GM19025 (cell line): ENCODE measurements around the gene ANKFN1.
"Not testable (repeated sequence)": the region's sequence is repeated elsewhere in the genome, so short reads cannot be mapped to it uniquely, and the experiment has no call there.

ENCODE experiments used
- ATAC-seq: cut with Tn5 transposase; IDR thresholded peaks from one replicate; pipeline ENCODE4 v1.9.1; 2021; ENCODE audit warnings: mild to moderate bottlenecking, low read depth, moderate library complexity; ENCODE audit not compliant: unreplicated experiment

Gene ANKFN1

GRCh38 chr17:56284482-56284881 is 131.2 kb downstream of the ANKFN1 start:
- no peak for ATAC-seq

- not testable (repeated sequence) for ATAC-seq
Observed at GRCh38 chr17:56288786-56289185, 135.5 kb downstream of the ANKFN1 start.

GRCh38 chr17:56289321-56289720 is 136.0 kb downstream of the ANKFN1 start:
- ATAC-seq: no peak

GRCh38 chr17:56290101-56290801 is 137.0 kb downstream of the ANKFN1 start:
- ATAC-seq: no peak

GRCh38 chr17:56290802-56291118 is 137.5 kb downstream of the ANKFN1 start:
- ATAC-seq: no peak

GRCh38 chr17:56291226-56291805 is 138.0 kb downstream of the ANKFN1 start:
- ATAC-seq: no peak

GRCh38 chr17:56292010-56292409 is 138.7 kb downstream of the ANKFN1 start:
- ATAC-seq: no peak

GRCh38 chr17:56292578-56292977 is 139.3 kb downstream of the ANKFN1 start:
- no peak for ATAC-seq

- no peak for ATAC-seq
Observed at GRCh38 chr17:56297184-56297583, 143.9 kb downstream of the ANKFN1 start.

GRCh38 chr17:56298846-56299245 is 145.6 kb downstream of the ANKFN1 start:
- ATAC-seq: no peak

- no peak for ATAC-seq
Observed at GRCh38 chr17:56300144-56300543, 146.9 kb downstream of the ANKFN1 start.

- ATAC-seq: no peak
Observed at GRCh38 chr17:56305007-56305406, 151.7 kb downstream of the ANKFN1 start.

- no peak for ATAC-seq
Observed at GRCh38 chr17:56309897-56310296, 156.6 kb downstream of the ANKFN1 start.

GRCh38 chr17:56310782-56311181 is 157.5 kb downstream of the ANKFN1 start:
- no peak for ATAC-seq

- no peak for ATAC-seq
Observed at GRCh38 chr17:56313201-56313600, 159.9 kb downstream of the ANKFN1 start.

- ATAC-seq: no peak
Observed at GRCh38 chr17:56314026-56314425, 160.8 kb downstream of the ANKFN1 start.

GRCh38 chr17:56314984-56315602 is 161.8 kb downstream of the ANKFN1 start:
- no peak for ATAC-seq

- ATAC-seq: no peak
Observed at GRCh38 chr17:56316604-56317003, 163.3 kb downstream of the ANKFN1 start.

- no peak for ATAC-seq
Observed at GRCh38 chr17:56317351-56318208, 164.3 kb downstream of the ANKFN1 start.

- no peak for ATAC-seq
Observed at GRCh38 chr17:56319531-56319930, 166.3 kb downstream of the ANKFN1 start.

GRCh38 chr17:56320443-56320842 is 167.2 kb downstream of the ANKFN1 start:
- no peak for ATAC-seq
